CD4-positive, alpha-beta T cell (primary cell): ENCODE data around the gene WNK2. TPM values are rescaled to one million over a fixed set of nuclear protein-coding genes. Genes with fewer than 3 reads are reported as not detected.

Experiments
- ATAC-seq: fragments of 200-7000 bp; cut with Tn5 transposase; one replicate; pipeline ENCODE4 v1.10.0; 2022; ENCODE audit warnings: mild to moderate bottlenecking; ENCODE audit not compliant: poor library complexity
- CTCF ChIA-PET: fragments of 350-600 bp; sonication (Branson Sonifier 250); formaldehyde crosslinking; loops from one replicate; lab custom pipeline; 2021; ENCODE audit warnings: antibody characterized with exemption, inconsistent platforms; lab: Charles Lee
- POLR2A ChIA-PET: fragments of 350-600 bp; sonication (Branson Sonifier 250); formaldehyde crosslinking; loops from one replicate; lab custom pipeline; 2021; ENCODE audit warnings: antibody characterized with exemption, inconsistent platforms; lab: Charles Lee
- DNase-seq, 14 experiments: peaks; one replicate each; pipeline ENCODE4 v3.0.0-alpha.2; 2013 to 2020; ENCODE audit warnings: mixed read lengths in 2 of 14
- H3K27ac ChIP-seq, 2 donors: one replicate each; pipeline versions ENCODE4 v1.5.1 to v1.7.0; 2013; ENCODE audit warnings: low read length in 2 of 2, low read depth in 1 of 2, mild to moderate bottlenecking in 1 of 2
- H3K27me3 ChIP-seq, 2 experiments: 1 replicate in 1 of 2; 2 replicates in 1 of 2; pipeline versions ENCODE4 v1.6.1 to v1.7.0; 2013; ENCODE audit warnings: low read length in 2 of 2, control low read depth in 1 of 2, mild to moderate bottlenecking in 1 of 2, moderate library complexity in 1 of 2; ENCODE audit not compliant: insufficient read depth in 2 of 2, control insufficient read depth in 1 of 2
- H3K36me3 ChIP-seq: one replicate; pipeline ENCODE4 v1.6.1; 2013; ENCODE audit warnings: low read length, control low read depth; ENCODE audit not compliant: insufficient read depth
- H3K4me1 ChIP-seq: one replicate; pipeline ENCODE4 v1.6.1; 2013; ENCODE audit warnings: low read length, control low read depth; ENCODE audit not compliant: insufficient read depth
- H3K4me3 ChIP-seq: one replicate; pipeline ENCODE4 v1.5.1; 2013; ENCODE audit warnings: mild to moderate bottlenecking, low read length, moderate library complexity
- H3K9me3 ChIP-seq, 2 experiments: 1 replicate in 1 of 2; 2 replicates in 1 of 2; pipeline versions ENCODE4 v1.6.1 to v1.7.0; 2013; ENCODE audit warnings: low read length in 2 of 2, mild to moderate bottlenecking in 2 of 2, control low read depth in 1 of 2, moderate library complexity in 1 of 2; ENCODE audit not compliant: control insufficient read depth in 1 of 2, insufficient read depth in 1 of 2
- H3K27ac Mint-ChIP-seq: one replicate; pipeline ENCODE4 v1.8.0; 2020; ENCODE audit warnings: mixed read lengths
- H3K27me3 Mint-ChIP-seq: one replicate; pipeline ENCODE4 v1.8.0; 2021; ENCODE audit warnings: mixed read lengths
- H3K36me3 Mint-ChIP-seq: one replicate; pipeline ENCODE4 v1.8.0; 2021; ENCODE audit warnings: low read depth, mixed read lengths
- H3K4me1 Mint-ChIP-seq: one replicate; pipeline ENCODE4 v1.8.0; 2021; ENCODE audit warnings: low read depth, mixed read lengths
- H3K4me3 Mint-ChIP-seq: one replicate; pipeline ENCODE4 v1.8.0; 2020; ENCODE audit warnings: mild to moderate bottlenecking, mixed read lengths
- H3K9me3 Mint-ChIP-seq: one replicate; pipeline ENCODE4 v1.8.0; 2020; ENCODE audit warnings: mixed read lengths
- CTCF ChIP-seq: fragments of 200-600 bp; IDR thresholded peaks from one replicate; pipeline ENCODE4 v1.8.0; 2022; ENCODE audit warnings: antibody characterized with exemption, mild to moderate bottlenecking
- intact Hi-C, 2 experiments: fragments of 100-400 bp; cut with DNase I in 1 of 2; cut with micrococcal nuclease in 1 of 2; formaldehyde crosslinking; loops; one replicate each; pipeline versions ENCODE4 v1.15.1 to v1.9.0; 2023 to 2025; cut with DNase I, micrococcal nuclease
- total RNA-seq, 174 experiments: library from RNA in 2 of 174; stranded (reverse) in 2 of 174; gene quantifications; one replicate each; pipeline ENCODE4 v1.2.3 and lab custom pipeline; 2021 to 2026

WNK2 gene
- total RNA-seq, 2 experiments from 2014 or later, result 0.19 to 0.22 TPM

- peaks cover 2% of the 10 kb centered on the region for H3K4me1 Mint-ChIP-seq
- no peaks in the 10 kb centered on the region for H3K36me3 Mint-ChIP-seq
- DNase-seq (peak; percentile 36 to 82 (median 58)), ATAC-seq (peak; percentile 91)
- Histone ChIP-seq H3K4me1 (peaks cover 8% of the 10 kb centered on the region), H3K27ac (no peak overlapping the region), H3K4me3 (no peak overlapping the region), H3K36me3 (no peaks in the 10 kb centered on the region), H3K9me3 (no peaks in the 10 kb centered on the region), H3K27me3 (no peaks in the 10 kb centered on the region)
- no peak overlapping the region for H3K4me3 Mint-ChIP-seq
- CTCF ChIA-PET, result interaction anchor here (0.8 to 1.1 kb wide), 5 partner anchors 142 to 349 kb away, joined by 3 to 5 read pairs (median 4); no protein-coding TSS in a partner anchor
- no peak overlapping the region for H3K27ac Mint-ChIP-seq
- intact Hi-C loops, result loop anchor here (1.0 to 10.0 kb wide), 7 partner anchors 142 to 458 kb away; no protein-coding TSS in a partner anchor
- no peaks in the 10 kb centered on the region for H3K9me3 Mint-ChIP-seq
- no peaks in the 10 kb centered on the region for H3K27me3 Mint-ChIP-seq
- POLR2A ChIA-PET, result interaction anchor here (0.6 to 1.3 kb wide), 4 partner anchors 86 to 274 kb away, joined by 3 to 4 read pairs (median 4); no protein-coding TSS in a partner anchor
- TF ChIP-seq CTCF, result peak; percentile 59
Measured at GRCh38 chr9:93302586-93303257, 118.8 kb downstream of the WNK2 start.

GRCh38 chr9:93303258-93303771 lies 119.4 kb downstream of the WNK2 start:
- no peak for TF ChIP-seq CTCF
- Mint-ChIP-seq H3K4me3 (no peak overlapping the region), H3K4me1 (no peaks in the 10 kb centered on the region), H3K9me3 (no peaks in the 10 kb centered on the region), H3K36me3 (no peaks in the 10 kb centered on the region), H3K27me3 (no peaks in the 10 kb centered on the region), H3K27ac (no peak overlapping the region)
- H3K27ac ChIP-seq, result no peak overlapping the region
- H3K9me3 ChIP-seq, result no peaks in the 10 kb centered on the region
- intact Hi-C loops, result loop anchor here (2.0 to 10.0 kb wide), 4 partner anchors 299 to 459 kb away; no protein-coding TSS in a partner anchor
- peaks cover 8% of the 10 kb centered on the region for H3K4me1 ChIP-seq
- ChIA-PET POLR2A (interaction anchor here (0.9 to 1.3 kb wide), 3 partner anchors 196 to 275 kb away, joined by 3 to 4 read pairs (median 4); no protein-coding TSS in a partner anchor), CTCF (interaction anchor here (0.8 to 1.1 kb wide), 3 partner anchors 143 to 349 kb away, joined by 3 to 5 read pairs (median 4); no protein-coding TSS in a partner anchor)
- no peaks in the 10 kb centered on the region for H3K27me3 ChIP-seq
- H3K36me3 ChIP-seq, result no peaks in the 10 kb centered on the region
- DNase-seq, result peak in 1 of 14 experiments; percentile 17
- no peak for ATAC-seq
- H3K4me3 ChIP-seq, result no peak overlapping the region

GRCh38 chr9:93303806-93304573 lies 120.1 kb downstream of the WNK2 start:
- peaks cover 8% of the 10 kb centered on the region for H3K4me1 ChIP-seq
- no peak overlapping the region for H3K27ac ChIP-seq
- H3K36me3 ChIP-seq, result no peaks in the 10 kb centered on the region
- H3K9me3 Mint-ChIP-seq, result no peaks in the 10 kb centered on the region
- POLR2A ChIA-PET, result no interaction called here
- no peak overlapping the region for H3K4me3 ChIP-seq
- intact Hi-C loops, result loop anchor here (2.0 to 10.0 kb wide), 4 partner anchors 299 to 459 kb away; no protein-coding TSS in a partner anchor
- no peak overlapping the region for H3K27ac Mint-ChIP-seq
- H3K9me3 ChIP-seq, result no peaks in the 10 kb centered on the region
- no peaks in the 10 kb centered on the region for H3K27me3 Mint-ChIP-seq
- CTCF ChIA-PET, result no interaction called here
- DNase-seq (peak in 1 of 14 experiments; percentile 11), ATAC-seq (no peak)
- H3K4me1 Mint-ChIP-seq, result no peaks in the 10 kb centered on the region
- H3K27me3 ChIP-seq, result no peaks in the 10 kb centered on the region
- H3K4me3 Mint-ChIP-seq, result no peak overlapping the region
- TF ChIP-seq CTCF, result no peak
- H3K36me3 Mint-ChIP-seq, result no peaks in the 10 kb centered on the region
